ENCODE data around the gene ACTRT2.

Gene ACTRT2

GRCh38 chr1:3070309-3070643 lies 49.0 kb downstream of the ACTRT2 start:
- no peak for DNase-seq

GRCh38 chr1:3070644-3071564 lies 49.6 kb downstream of the ACTRT2 start:
- no peak for DNase-seq

- DNase-seq = no peak
Measured at GRCh38 chr1:3071565-3072390, 50.5 kb downstream of the ACTRT2 start.
